KOPT-K1 (cell line): ENCODE data around the gene PCBP4.

Experiments
- H3K27ac ChIP-seq: fragments of 200-600 bp; sonication (generic); 2 replicates; pipeline ENCODE4 v1.5.1; 2016; ENCODE audit warnings: antibody characterized with exemption, mild to moderate bottlenecking, low read depth, low read length; ENCODE audit not compliant: poor library complexity, severe bottlenecking
- H3K36me3 ChIP-seq: fragments of 200-600 bp; sonication (generic); 2 replicates; pipeline ENCODE4 v1.5.1; 2017; ENCODE audit warnings: antibody characterized with exemption, mild to moderate bottlenecking, low read length, moderate library complexity; ENCODE audit not compliant: insufficient read depth
- H3K9me3 ChIP-seq: fragments of 200-600 bp; sonication (generic); 2 replicates; pipeline ENCODE4 v1.5.1; 2017; ENCODE audit warnings: antibody characterized with exemption, low read length, mild to moderate bottlenecking; ENCODE audit not compliant: insufficient read depth, poor library complexity, severe bottlenecking

PCBP4 gene

GRCh38 chr3:51983578-51984268 is 16.5 kb upstream of the PCBP4 start:
- no peaks in the 10 kb centered on the region for H3K9me3 ChIP-seq

GRCh38 chr3:51982838-51983577 is 15.8 kb upstream of the PCBP4 start, which contains the start of gene ACY1:
ACY1 (plus strand) TSS chr3:51983535; CDS start chr3:51984065, 530 bp downstream.
- no peaks in the 10 kb centered on the region for H3K9me3 ChIP-seq
- peak within 1 kb of the TSS; percentile 63 for H3K27ac ChIP-seq
- H3K36me3 ChIP-seq = no peaks in the 10 kb centered on the region

More at GRCh38 chr3:51983578-51984268, 16.5 kb upstream of the PCBP4 start:
- peak overlapping the region; percentile 63 for H3K27ac ChIP-seq
- no peaks in the 10 kb centered on the region for H3K36me3 ChIP-seq

- Histone ChIP-seq H3K9me3 (no peaks in the 10 kb centered on the region), H3K36me3 (no peaks in the 10 kb centered on the region), H3K27ac (peak overlapping the region; percentile 63)
Observed at GRCh38 chr3:51982352-51982837, 15.1 kb upstream of the PCBP4 start.

- no peaks in the 10 kb centered on the region for H3K36me3 ChIP-seq
- H3K27ac ChIP-seq = no peak overlapping the region
Observed at GRCh38 chr3:51980253-51980652, 13.0 kb upstream of the PCBP4 start.

GRCh38 chr3:51978143-51978502 is 10.9 kb upstream of the PCBP4 start:
- no peak overlapping the region for H3K27ac ChIP-seq

More at GRCh38 chr3:51980253-51980652, 13.0 kb upstream of the PCBP4 start:
- no peaks in the 10 kb centered on the region for H3K9me3 ChIP-seq

GRCh38 chr3:51977446-51978142 is 10.3 kb upstream of the PCBP4 start:
- H3K9me3 ChIP-seq = no peaks in the 10 kb centered on the region
- no peak overlapping the region for H3K27ac ChIP-seq
- H3K36me3 ChIP-seq = no peaks in the 10 kb centered on the region

More at GRCh38 chr3:51978143-51978502, 10.9 kb upstream of the PCBP4 start:
- no peaks in the 10 kb centered on the region for H3K9me3 ChIP-seq
- no peaks in the 10 kb centered on the region for H3K36me3 ChIP-seq

- Histone ChIP-seq H3K27ac (no peak overlapping the region), H3K36me3 (no peaks in the 10 kb centered on the region), H3K9me3 (no peaks in the 10 kb centered on the region)
Observed at GRCh38 chr3:51975852-51976549, 8.7 kb upstream of the PCBP4 start.

- no peaks in the 10 kb centered on the region for H3K9me3 ChIP-seq
- peak within 1 kb of the TSS; percentile 76 for H3K27ac ChIP-seq
- H3K36me3 ChIP-seq = no peaks in the 10 kb centered on the region
Observed at GRCh38 chr3:51974963-51975851, 8.0 kb upstream of the PCBP4 start, which contains the start of gene ABHD14A. ABHD14A (plus strand) TSS chr3:51975064; CDS start chr3:51975136, 72 bp downstream.

GRCh38 chr3:51974277-51974962 is 7.2 kb upstream of the PCBP4 start:
- no peaks in the 10 kb centered on the region for H3K36me3 ChIP-seq
- no peaks in the 10 kb centered on the region for H3K9me3 ChIP-seq
- peak overlapping the region; percentile 76 for H3K27ac ChIP-seq

GRCh38 chr3:51971350-51971749 is 4.1 kb upstream of the PCBP4 start:
- Histone ChIP-seq H3K27ac (no peak overlapping the region), H3K9me3 (no peaks in the 10 kb centered on the region), H3K36me3 (no peaks in the 10 kb centered on the region)

- Histone ChIP-seq H3K27ac (no peak overlapping the region), H3K36me3 (no peaks in the 10 kb centered on the region), H3K9me3 (no peaks in the 10 kb centered on the region)
Observed at GRCh38 chr3:51970606-51971300, 3.5 kb upstream of the PCBP4 start.

- Histone ChIP-seq H3K27ac (no peak overlapping the region), H3K36me3 (no peaks in the 10 kb centered on the region), H3K9me3 (no peaks in the 10 kb centered on the region)
Observed at GRCh38 chr3:51969841-51970240, 2.6 kb upstream of the PCBP4 start.
